Medulla oblongata (tissue), 1 donor: ENCODE measurements around the gene CFAP99.
A peak's percentile ranks its signal among the peaks of the same experiment; 100 is the strongest.

Experiments
- DNase-seq: peaks from one replicate; pipeline ENCODE4 v3.0.0-alpha.2; 2015; ENCODE audit errors: extremely low spot score

CFAP99 gene

GRCh38 chr4:2411786-2412510 lies 6.8 kb upstream of the CFAP99 start:
- no peak for DNase-seq

- DNase-seq: no peak
These were observed 6.2 kb upstream of the CFAP99 start for GRCh38 chr4:2412534-2412884.

- DNase-seq: peak; percentile 85
These were observed 5.7 kb upstream of the CFAP99 start for GRCh38 chr4:2412885-2413716.

GRCh38 chr4:2413821-2414610 lies 4.7 kb upstream of the CFAP99 start:
- DNase-seq: no peak

GRCh38 chr4:2415213-2415612 lies 3.5 kb upstream of the CFAP99 start:
- DNase-seq: no peak

- DNase-seq: no peak
These were observed 2.7 kb upstream of the CFAP99 start for GRCh38 chr4:2415881-2416563.

GRCh38 chr4:2416564-2417225 lies 2.1 kb upstream of the CFAP99 start:
- no peak for DNase-seq

GRCh38 chr4:2417226-2417764 lies 1.5 kb upstream of the CFAP99 start:
- no peak for DNase-seq

- no peak for DNase-seq
These were observed 748 bp upstream of the CFAP99 start, which contains the start of gene ZFYVE28 for GRCh38 chr4:2417765-2418649. ZFYVE28 (minus strand) TSS chr4:2418645; CDS start chr4:2418323, 322 bp downstream.

GRCh38 chr4:2419814-2420213 lies 1.1 kb downstream of the CFAP99 start:
- no peak for DNase-seq

GRCh38 chr4:2421928-2422327 lies 3.2 kb downstream of the CFAP99 start:
- DNase-seq: no peak

GRCh38 chr4:2423066-2423465 lies 4.3 kb downstream of the CFAP99 start:
- DNase-seq: no peak

- no peak for DNase-seq
These were observed 4.9 kb downstream of the CFAP99 start for GRCh38 chr4:2423695-2424094.

- DNase-seq: no peak
These were observed 5.8 kb downstream of the CFAP99 start for GRCh38 chr4:2424581-2424980.

GRCh38 chr4:2425386-2426068 lies 6.8 kb downstream of the CFAP99 start:
- no peak for DNase-seq

- DNase-seq: no peak
These were observed 7.3 kb downstream of the CFAP99 start for GRCh38 chr4:2426069-2426397.

GRCh38 chr4:2426711-2427275 lies 8.0 kb downstream of the CFAP99 start:
- DNase-seq: no peak

GRCh38 chr4:2427383-2428334 lies 8.9 kb downstream of the CFAP99 start:
- DNase-seq: no peak
